Muscle layer of colon (tissue), 2 donors: ENCODE data around the gene ELP1.
"Not testable (repeated sequence)": the region's sequence is repeated elsewhere in the genome, so short reads cannot be mapped to it uniquely, and the experiment has no call there.

Experiments
- H3K27ac ChIP-seq: one replicate; pipeline ENCODE4 v1.7.0; 2013; ENCODE audit warnings: low read depth, mild to moderate bottlenecking, low read length, moderate library complexity
- H3K27me3 ChIP-seq, 2 donors: one replicate each; pipeline ENCODE4 v1.7.0; 2013; ENCODE audit warnings: low read length in 2 of 2, mild to moderate bottlenecking in 2 of 2; ENCODE audit not compliant: insufficient read depth in 2 of 2, control insufficient read depth in 1 of 2
- H3K36me3 ChIP-seq: one replicate; pipeline ENCODE4 v1.7.0; 2013; ENCODE audit warnings: mild to moderate bottlenecking, low read length; ENCODE audit not compliant: insufficient read depth
- H3K4me1 ChIP-seq: one replicate; pipeline ENCODE4 v1.7.0; 2013; ENCODE audit warnings: mild to moderate bottlenecking, low read length; ENCODE audit not compliant: insufficient read depth
- H3K4me3 ChIP-seq, 2 donors: one replicate each; pipeline ENCODE4 v1.7.0; 2013; ENCODE audit warnings: low read length in 2 of 2, low read depth in 1 of 2, mild to moderate bottlenecking in 1 of 2, moderate library complexity in 1 of 2
- H3K9ac ChIP-seq: one replicate; pipeline ENCODE4 v1.7.0; 2013; ENCODE audit warnings: low read length
- H3K9me3 ChIP-seq: one replicate; pipeline ENCODE4 v1.7.0; 2013; ENCODE audit warnings: mild to moderate bottlenecking, low read length
- donor health status: abdominal sarcoma.
- donor health status: Adenocarcinoma of cecum.

ELP1 gene

DNA sequence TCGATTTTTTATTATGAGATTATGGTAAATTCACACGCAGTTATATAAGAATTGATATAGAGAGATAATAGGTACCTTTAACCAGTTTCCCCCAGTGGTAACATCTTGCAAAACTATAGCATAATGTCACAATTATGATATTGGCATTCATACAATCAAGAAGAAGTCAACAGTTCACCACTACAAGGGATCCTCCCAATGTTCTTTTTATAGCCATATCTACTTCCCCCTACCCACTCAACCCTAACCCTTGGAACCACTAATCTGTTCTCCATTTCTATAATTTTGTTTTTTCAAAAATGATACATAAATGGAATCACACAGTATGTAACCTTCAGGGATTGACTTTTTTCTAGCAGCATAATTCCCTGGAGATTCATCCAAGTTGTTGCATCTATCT is 88.0 kb downstream of the ELP1 start:
- Histone ChIP-seq H3K9me3 (no peaks in the 10 kb centered on the region), H3K36me3 (no peaks in the 10 kb centered on the region), H3K27me3 (no peaks in the 10 kb centered on the region), H3K9ac (no peak overlapping the region), H3K4me1 (no peaks in the 10 kb centered on the region), H3K4me3 (no peak overlapping the region), H3K27ac (no peak overlapping the region)

DNA sequence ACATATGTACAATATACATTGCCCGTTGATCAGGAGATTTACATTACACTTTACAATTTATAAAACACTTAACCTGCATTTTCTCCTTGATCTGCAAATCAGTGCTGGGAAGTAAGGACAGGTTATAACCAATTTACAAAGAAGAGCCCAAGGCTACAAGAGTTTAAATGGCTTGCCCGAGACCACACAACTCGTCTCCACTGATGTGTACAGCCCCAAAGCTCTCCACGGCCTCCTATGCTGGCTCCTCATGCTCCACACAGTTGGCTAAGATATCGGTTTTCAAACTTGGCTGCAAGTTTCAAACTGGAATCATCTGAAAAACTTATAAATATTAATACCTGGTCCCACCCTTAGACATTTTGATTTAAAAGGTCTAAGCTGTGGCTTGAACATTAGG is 88.4 kb downstream of the ELP1 start:
- Histone ChIP-seq H3K4me3 (no peak overlapping the region), H3K9me3 (no peaks in the 10 kb centered on the region), H3K36me3 (no peaks in the 10 kb centered on the region), H3K4me1 (no peaks in the 10 kb centered on the region), H3K27me3 (no peaks in the 10 kb centered on the region), H3K9ac (no peak overlapping the region), H3K27ac (no peak overlapping the region)

DNA sequence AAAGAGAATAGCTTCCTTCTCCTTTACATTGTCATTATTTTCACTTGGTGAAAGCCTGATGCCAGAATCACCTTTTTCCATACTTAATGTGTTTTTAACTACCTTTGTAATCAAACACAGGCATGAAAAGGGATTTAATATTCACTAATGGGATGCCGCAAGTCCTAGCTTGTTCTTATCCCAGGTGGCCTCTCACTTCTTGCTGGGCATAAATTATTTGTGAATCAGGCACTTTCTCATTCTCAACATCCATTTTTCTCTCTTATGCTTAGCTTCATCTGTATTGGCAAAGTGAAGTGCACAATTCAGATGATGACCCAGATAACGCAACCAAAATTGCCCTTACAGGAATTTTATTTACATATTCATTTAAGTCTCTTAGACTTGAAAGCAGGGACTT is 89.1 kb downstream of the ELP1 start:
- Histone ChIP-seq H3K36me3 (no peaks in the 10 kb centered on the region), H3K9me3 (no peaks in the 10 kb centered on the region), H3K9ac (no peak overlapping the region), H3K4me3 (no peak overlapping the region), H3K27me3 (no peaks in the 10 kb centered on the region), H3K27ac (no peak overlapping the region), H3K4me1 (no peaks in the 10 kb centered on the region)

DNA sequence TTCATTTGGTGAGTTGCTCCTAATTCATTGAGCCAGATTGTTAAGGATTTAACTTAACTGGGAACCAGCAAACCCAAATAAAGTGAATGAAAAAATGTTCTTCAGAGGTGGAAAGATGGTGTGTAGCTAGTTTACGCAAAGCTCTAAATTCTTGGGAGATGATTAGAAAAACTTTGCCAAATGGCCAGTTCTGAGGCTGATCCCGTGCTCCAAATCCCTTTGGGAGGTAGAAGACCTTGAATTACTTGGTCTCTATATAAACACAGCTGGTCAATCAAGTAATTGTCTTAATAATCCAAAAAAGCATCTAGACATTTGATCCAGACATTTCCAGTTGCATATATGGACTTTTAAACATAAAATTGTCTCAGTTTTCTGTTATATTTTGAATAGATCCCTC is 89.5 kb downstream of the ELP1 start:
- Histone ChIP-seq H3K36me3 (no peaks in the 10 kb centered on the region), H3K4me3 (no peak overlapping the region), H3K27ac (no peak overlapping the region), H3K4me1 (no peaks in the 10 kb centered on the region), H3K9ac (no peak overlapping the region), H3K27me3 (no peaks in the 10 kb centered on the region), H3K9me3 (no peaks in the 10 kb centered on the region)

DNA sequence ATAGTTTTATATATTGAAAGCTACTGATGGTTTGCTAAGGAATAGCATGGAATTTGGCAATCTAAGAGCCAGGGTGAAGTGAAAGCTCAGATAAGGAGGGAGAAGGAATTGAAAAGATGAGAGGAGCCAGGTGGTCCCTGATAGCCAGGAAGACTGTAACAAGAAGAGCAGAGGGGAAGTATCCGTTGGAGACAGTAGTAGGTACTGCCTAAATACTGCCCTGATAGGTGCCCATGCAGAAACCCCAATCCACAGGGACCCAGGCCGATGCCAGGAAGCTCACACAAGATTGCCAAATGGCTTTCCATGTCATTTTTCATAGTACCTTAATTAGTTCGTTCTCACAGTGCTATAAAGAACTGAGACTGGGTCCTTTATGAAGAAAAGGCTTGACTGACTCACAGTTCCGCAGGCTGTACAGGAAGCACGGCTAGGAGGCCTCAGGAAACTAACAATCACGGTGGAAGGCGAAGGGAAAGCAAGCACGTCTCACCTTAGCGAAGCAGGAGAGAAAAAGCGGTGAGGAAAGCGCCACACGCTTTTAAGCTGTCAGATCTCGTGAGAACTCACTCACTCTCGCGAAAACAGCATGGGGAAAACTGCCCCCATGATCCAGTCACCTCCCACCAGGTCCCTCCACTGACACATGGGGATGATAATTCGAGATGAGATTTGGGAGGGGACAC is 91.2 kb downstream of the ELP1 start:
- no peaks in the 10 kb centered on the region for H3K9me3 ChIP-seq
- no peaks in the 10 kb centered on the region for H3K27me3 ChIP-seq
- H3K4me1 ChIP-seq, result no peaks in the 10 kb centered on the region
- no peaks in the 10 kb centered on the region for H3K36me3 ChIP-seq
- H3K9ac ChIP-seq, result no peak overlapping the region
- H3K4me3 ChIP-seq, result no peak overlapping the region
- H3K27ac ChIP-seq, result no peak overlapping the region

DNA sequence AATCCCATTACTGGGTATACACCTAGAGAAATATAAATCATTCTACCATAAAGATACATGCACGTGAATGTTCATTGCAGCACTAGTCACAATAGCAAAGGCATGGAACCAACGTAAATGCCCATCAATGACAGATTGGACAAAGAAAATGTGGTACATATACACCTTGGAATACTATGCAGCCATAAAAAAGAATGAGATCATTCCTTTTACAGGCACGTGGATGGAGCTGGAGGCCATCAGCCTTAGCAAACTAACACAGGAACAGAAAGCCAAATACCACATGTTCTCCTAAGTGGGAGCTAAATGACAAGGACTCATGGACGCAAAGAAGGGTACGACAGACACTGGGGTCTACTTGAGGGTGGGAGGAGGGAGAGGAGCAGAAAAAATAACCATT is 94.4 kb downstream of the ELP1 start:
- not testable (repeated sequence) for H3K4me3 ChIP-seq, H3K4me1 ChIP-seq, H3K9me3 ChIP-seq, H3K9ac ChIP-seq, H3K36me3 ChIP-seq, H3K27ac ChIP-seq, H3K27me3 ChIP-seq

DNA sequence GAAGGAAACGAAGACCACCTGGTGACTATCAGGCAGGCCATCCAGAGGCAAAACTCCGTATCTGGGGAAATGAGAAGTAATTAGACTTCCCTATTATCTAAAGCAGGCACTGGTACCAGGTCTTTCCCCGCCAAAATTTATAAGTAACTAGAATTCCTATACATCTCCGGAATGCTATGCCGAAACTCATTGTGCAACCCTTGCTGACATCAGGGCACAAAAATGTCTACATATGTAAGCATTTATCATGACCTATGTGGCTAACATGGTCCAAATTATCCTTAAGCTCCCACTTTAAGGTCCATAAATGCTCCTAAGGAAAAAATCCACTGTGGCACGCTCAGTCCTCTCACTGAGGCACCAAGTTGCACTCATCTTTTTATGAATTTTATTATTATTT is 95.9 kb downstream of the ELP1 start:
- H3K4me1 ChIP-seq, result no peaks in the 10 kb centered on the region
- no peaks in the 10 kb centered on the region for H3K9me3 ChIP-seq
- H3K27me3 ChIP-seq, result no peaks in the 10 kb centered on the region
- no peak overlapping the region for H3K9ac ChIP-seq
- H3K27ac ChIP-seq, result no peak overlapping the region
- no peak overlapping the region for H3K4me3 ChIP-seq
- no peaks in the 10 kb centered on the region for H3K36me3 ChIP-seq

DNA sequence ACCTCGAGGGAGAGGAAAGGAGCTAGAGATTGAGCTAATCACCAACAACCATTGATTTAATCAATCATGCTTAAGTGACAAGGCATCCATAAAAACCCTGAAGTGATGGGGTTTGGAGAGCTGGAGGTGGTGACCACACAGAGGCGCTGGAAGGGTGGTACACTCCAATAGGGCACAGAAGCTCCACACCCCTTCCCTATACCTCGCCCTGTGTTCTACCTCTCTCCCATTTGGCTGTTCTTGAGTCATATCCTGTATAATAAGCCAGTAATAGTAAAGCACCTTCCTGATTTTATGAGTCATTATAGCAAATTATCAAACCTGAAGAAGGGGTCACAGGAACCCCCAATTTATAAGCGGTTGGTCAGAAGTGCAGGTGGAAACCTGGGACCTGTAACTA is 96.4 kb downstream of the ELP1 start:
- Histone ChIP-seq H3K9me3 (no peaks in the 10 kb centered on the region), H3K4me3 (no peak overlapping the region), H3K27ac (no peak overlapping the region), H3K9ac (no peak overlapping the region), H3K4me1 (no peaks in the 10 kb centered on the region), H3K27me3 (no peaks in the 10 kb centered on the region), H3K36me3 (no peaks in the 10 kb centered on the region)

DNA sequence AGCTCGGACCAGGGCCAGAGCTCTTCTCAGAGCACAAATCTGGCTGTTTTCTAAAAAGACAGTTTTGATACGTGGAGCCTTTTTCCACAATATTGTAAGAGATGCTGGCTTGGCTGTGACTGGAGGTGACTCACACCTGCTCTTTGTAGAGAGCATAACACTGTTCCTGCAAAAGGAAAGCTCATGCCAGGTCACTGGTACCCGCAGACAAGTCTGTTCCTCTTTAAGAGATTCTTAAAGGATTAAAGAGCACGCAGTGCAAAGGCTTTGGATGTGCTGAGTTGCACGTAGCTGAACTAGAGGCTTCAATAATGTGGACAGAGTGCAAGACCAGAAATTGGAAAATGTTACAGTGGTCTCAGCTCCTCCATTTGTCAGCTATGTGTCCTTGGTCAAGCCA is 97.1 kb downstream of the ELP1 start:
- Histone ChIP-seq H3K9ac (no peak overlapping the region), H3K27ac (no peak overlapping the region), H3K4me1 (no peaks in the 10 kb centered on the region), H3K9me3 (no peaks in the 10 kb centered on the region), H3K4me3 (no peak overlapping the region), H3K27me3 (no peaks in the 10 kb centered on the region), H3K36me3 (no peaks in the 10 kb centered on the region)

DNA sequence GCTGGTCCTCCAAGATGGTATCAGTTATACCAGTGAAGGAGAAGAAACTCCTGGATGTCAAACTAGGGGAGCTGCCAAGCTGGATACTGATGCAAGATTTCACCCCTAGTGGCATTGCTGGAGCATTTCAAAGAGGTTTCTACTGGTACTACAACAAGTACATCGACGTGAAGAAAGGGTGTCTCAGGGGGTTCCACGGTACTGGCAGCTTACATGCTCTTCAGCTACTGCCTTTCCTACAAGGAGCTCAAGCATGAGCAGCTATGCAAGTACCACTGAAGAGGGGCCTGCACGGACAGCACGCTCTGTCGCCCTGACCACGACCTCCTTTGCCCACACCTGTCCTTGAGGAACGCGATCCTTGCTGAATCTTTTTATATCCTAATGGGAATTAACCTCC is 97.6 kb downstream of the ELP1 start:
- Histone ChIP-seq H3K27ac (no peak overlapping the region), H3K9ac (no peak overlapping the region), H3K9me3 (no peaks in the 10 kb centered on the region), H3K36me3 (no peaks in the 10 kb centered on the region), H3K4me3 (no peak overlapping the region), H3K4me1 (no peaks in the 10 kb centered on the region), H3K27me3 (no peaks in the 10 kb centered on the region)

DNA sequence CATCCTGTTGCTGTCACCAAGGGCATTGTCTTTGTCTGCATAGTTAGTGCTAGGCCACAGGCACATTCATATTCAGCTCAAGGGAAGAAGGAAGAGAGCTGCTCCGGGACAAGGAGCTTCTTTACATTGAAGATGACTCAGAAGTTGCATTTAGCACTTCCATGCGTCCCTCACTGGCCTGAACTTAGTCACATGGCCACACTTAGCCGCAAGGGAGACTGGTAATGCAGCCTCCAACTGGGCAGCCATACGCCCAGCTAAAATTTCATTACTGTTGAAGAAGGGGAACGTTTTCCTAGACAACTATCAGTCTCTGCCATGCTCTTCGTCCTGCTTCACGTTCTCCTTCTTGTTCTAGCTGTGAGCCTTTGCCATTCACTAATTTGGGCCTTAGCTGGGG is 98.1 kb downstream of the ELP1 start:
- no peak overlapping the region for H3K27ac ChIP-seq
- H3K27me3 ChIP-seq, result no peaks in the 10 kb centered on the region
- H3K36me3 ChIP-seq, result no peaks in the 10 kb centered on the region
- H3K4me3 ChIP-seq, result no peak overlapping the region
- H3K9ac ChIP-seq, result no peak overlapping the region
- H3K9me3 ChIP-seq, result no peaks in the 10 kb centered on the region
- no peaks in the 10 kb centered on the region for H3K4me1 ChIP-seq

DNA sequence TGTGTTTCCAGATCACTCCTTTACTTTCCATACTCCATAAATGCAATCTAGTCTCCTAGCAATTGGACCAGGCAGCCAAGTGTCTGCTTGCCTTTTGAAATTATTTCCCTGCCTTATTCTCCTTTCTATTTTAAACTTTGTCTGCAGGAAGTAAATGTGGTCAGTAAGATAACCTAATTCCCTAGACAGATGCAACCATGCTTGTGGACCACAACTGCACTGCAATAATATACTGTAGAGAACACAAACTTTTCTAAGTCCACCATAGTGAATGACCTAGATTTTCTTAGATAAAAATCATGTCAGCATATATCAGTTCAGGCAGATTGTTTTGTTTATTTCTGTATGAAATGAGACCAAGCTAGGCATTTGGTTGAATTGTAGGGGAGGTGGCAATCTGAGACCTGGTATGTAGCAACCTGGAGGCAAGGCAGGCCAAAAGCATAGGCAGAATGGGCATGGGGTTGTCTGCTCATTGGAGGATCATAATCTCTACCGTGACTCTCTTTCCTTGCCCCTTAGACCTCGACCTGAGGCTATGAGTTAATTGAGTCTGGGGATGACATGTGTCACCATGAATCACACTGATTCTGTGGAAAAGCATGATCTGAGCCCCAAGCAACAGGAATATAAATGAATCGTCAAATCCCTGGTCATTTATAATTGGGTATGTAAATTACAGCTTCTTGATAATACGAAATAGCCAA is 98.8 kb downstream of the ELP1 start:
- Histone ChIP-seq H3K9me3 (no peaks in the 10 kb centered on the region), H3K4me3 (no peak overlapping the region), H3K9ac (no peak overlapping the region)

More for the DNA sequence above, 98.8 kb downstream of the ELP1 start:
- no peak overlapping the region for H3K27ac ChIP-seq
- H3K27me3 ChIP-seq, result no peaks in the 10 kb centered on the region
- no peaks in the 10 kb centered on the region for H3K4me1 ChIP-seq
- H3K36me3 ChIP-seq, result no peaks in the 10 kb centered on the region
